GM12891 (cell line): Measurements from ENCODE around the gene CADM2.
"Not testable (repeated sequence)": the region's sequence is repeated elsewhere in the genome, so short reads cannot be mapped to it uniquely, and the experiment has no call there.

Experiments used
- DNase-seq: peaks from one replicate; pipeline ENCODE4 v3.0.0; 2011; ENCODE audit warnings: low spot score; ENCODE audit not compliant: insufficient read length
- FAIRE-seq: peaks from 2 replicates; lab custom pipeline; 2011; peaks lifted over from hg19 to GRCh38; lab: Jason Lieb, UNC
- PAX5 ChIP-seq: IDR thresholded peaks from 2 replicates; pipeline ENCODE4 v1.6.1; 2011; ENCODE audit warnings: low read length, moderate library complexity, mild to moderate bottlenecking; ENCODE audit not compliant: insufficient read depth, severe bottlenecking
- POLR2A ChIP-seq: IDR thresholded peaks from 2 replicates; pipeline ENCODE4 v1.6.1; 2011; ENCODE audit warnings: low read depth, low read length, control low read depth
- POLR2AphosphoS5 ChIP-seq: IDR thresholded peaks from 2 replicates; pipeline ENCODE4 v1.6.1; 2011; ENCODE audit warnings: low read depth, low read length, control low read depth
- POU2F2 ChIP-seq: IDR thresholded peaks from 2 replicates; pipeline ENCODE4 v1.6.1; 2011; ENCODE audit warnings: low read depth, mild to moderate bottlenecking, control low read depth, low read length, moderate library complexity
- SPI1 ChIP-seq: IDR thresholded peaks from 2 replicates; pipeline ENCODE4 v1.6.1; 2011; ENCODE audit warnings: low read depth, low read length, control low read depth
- TAF1 ChIP-seq: IDR thresholded peaks from 2 replicates; pipeline ENCODE4 v1.6.1; 2011; ENCODE audit warnings: low read depth, low read length, control low read depth

Gene CADM2

GRCh38 chr3:85950435-85950834, 991.6 kb downstream of the CADM2 start:
- no peak for DNase-seq
- TF ChIP-seq POU2F2: no peak
- TF ChIP-seq POLR2AphosphoS5: no peak
- TF ChIP-seq POLR2A: no peak
- no peak for TF ChIP-seq PAX5
- no peak for FAIRE-seq

- DNase-seq (no peak), FAIRE-seq (no peak)
- TF ChIP-seq SPI1: no peak
- no peak for TF ChIP-seq TAF1
- no peak for TF ChIP-seq PAX5
- no peak for TF ChIP-seq POLR2A
- no peak for TF ChIP-seq POU2F2
- no peak for TF ChIP-seq POLR2AphosphoS5
Observed at GRCh38 chr3:85960793-85961192, 1002.0 kb downstream of the CADM2 start.

- DNase-seq: no peak
- TF ChIP-seq SPI1: no peak
- TF ChIP-seq TAF1: no peak
- TF ChIP-seq PAX5: no peak
- no peak for TF ChIP-seq POLR2AphosphoS5
- FAIRE-seq: no peak
Observed at GRCh38 chr3:85977615-85978338, 1019.0 kb downstream of the CADM2 start.

GRCh38 chr3:85979034-85979433, 1020.2 kb downstream of the CADM2 start:
- TF ChIP-seq POLR2A (no peak), SPI1 (no peak), POLR2AphosphoS5 (no peak), TAF1 (no peak), PAX5 (no peak), POU2F2 (no peak)
- DNase-seq: no peak
- no peak for FAIRE-seq

GRCh38 chr3:85989581-85989980, 1030.8 kb downstream of the CADM2 start:
- FAIRE-seq, DNase-seq: not testable (repeated sequence)

GRCh38 chr3:86029590-86029989, 1070.8 kb downstream of the CADM2 start:
- FAIRE-seq (no peak), DNase-seq (no peak)
- TF ChIP-seq PAX5 (no peak), TAF1 (no peak), POU2F2 (no peak), POLR2AphosphoS5 (no peak), SPI1 (no peak), POLR2A (no peak)

GRCh38 chr3:86037916-86038315, 1079.1 kb downstream of the CADM2 start:
- TF ChIP-seq POLR2AphosphoS5 (no peak), SPI1 (no peak), TAF1 (no peak), POU2F2 (no peak), PAX5 (no peak), POLR2A (no peak)
- FAIRE-seq (no peak), DNase-seq (no peak)

- TF ChIP-seq TAF1 (no peak), POLR2A (no peak), SPI1 (no peak), PAX5 (no peak), POLR2AphosphoS5 (no peak), POU2F2 (no peak)
- DNase-seq: no peak
- no peak for FAIRE-seq
Observed at GRCh38 chr3:86046436-86047136, 1087.8 kb downstream of the CADM2 start.

- FAIRE-seq: no peak
- no peak for TF ChIP-seq POU2F2
- TF ChIP-seq TAF1: no peak
- TF ChIP-seq POLR2A: no peak
- no peak for TF ChIP-seq POLR2AphosphoS5
- TF ChIP-seq SPI1: no peak
- TF ChIP-seq PAX5: no peak
- no peak for DNase-seq
Observed at GRCh38 chr3:86047161-86047560, 1088.4 kb downstream of the CADM2 start.

GRCh38 chr3:86051058-86051457, 1092.3 kb downstream of the CADM2 start:
- DNase-seq: no peak
- TF ChIP-seq POLR2A (no peak), POU2F2 (no peak), SPI1 (no peak), POLR2AphosphoS5 (no peak), TAF1 (no peak), PAX5 (no peak)
- no peak for FAIRE-seq
